ENCODE results near the gene FUT6.

Gene FUT6

GRCh38 chr19:5804516-5805461 lies 34.7 kb downstream of the FUT6 start, which contains the start of gene NRTN:
TSS of gene NRTN (plus strand) at chr19:5805067. CDS start at chr19:5824166, 19,099 bp downstream.
- peak; percentile 47 for DNase-seq

GRCh38 chr19:5803752-5804515 lies 35.6 kb downstream of the FUT6 start:
- DNase-seq: peak; percentile 88

GRCh38 chr19:5803441-5803751 lies 36.1 kb downstream of the FUT6 start:
- DNase-seq: no peak

- DNase-seq: peak; percentile 65
Observed at GRCh38 chr19:5801796-5802619, 37.5 kb downstream of the FUT6 start.

- DNase-seq: no peak
Observed at GRCh38 chr19:5800361-5801270, 38.9 kb downstream of the FUT6 start.

DNA sequence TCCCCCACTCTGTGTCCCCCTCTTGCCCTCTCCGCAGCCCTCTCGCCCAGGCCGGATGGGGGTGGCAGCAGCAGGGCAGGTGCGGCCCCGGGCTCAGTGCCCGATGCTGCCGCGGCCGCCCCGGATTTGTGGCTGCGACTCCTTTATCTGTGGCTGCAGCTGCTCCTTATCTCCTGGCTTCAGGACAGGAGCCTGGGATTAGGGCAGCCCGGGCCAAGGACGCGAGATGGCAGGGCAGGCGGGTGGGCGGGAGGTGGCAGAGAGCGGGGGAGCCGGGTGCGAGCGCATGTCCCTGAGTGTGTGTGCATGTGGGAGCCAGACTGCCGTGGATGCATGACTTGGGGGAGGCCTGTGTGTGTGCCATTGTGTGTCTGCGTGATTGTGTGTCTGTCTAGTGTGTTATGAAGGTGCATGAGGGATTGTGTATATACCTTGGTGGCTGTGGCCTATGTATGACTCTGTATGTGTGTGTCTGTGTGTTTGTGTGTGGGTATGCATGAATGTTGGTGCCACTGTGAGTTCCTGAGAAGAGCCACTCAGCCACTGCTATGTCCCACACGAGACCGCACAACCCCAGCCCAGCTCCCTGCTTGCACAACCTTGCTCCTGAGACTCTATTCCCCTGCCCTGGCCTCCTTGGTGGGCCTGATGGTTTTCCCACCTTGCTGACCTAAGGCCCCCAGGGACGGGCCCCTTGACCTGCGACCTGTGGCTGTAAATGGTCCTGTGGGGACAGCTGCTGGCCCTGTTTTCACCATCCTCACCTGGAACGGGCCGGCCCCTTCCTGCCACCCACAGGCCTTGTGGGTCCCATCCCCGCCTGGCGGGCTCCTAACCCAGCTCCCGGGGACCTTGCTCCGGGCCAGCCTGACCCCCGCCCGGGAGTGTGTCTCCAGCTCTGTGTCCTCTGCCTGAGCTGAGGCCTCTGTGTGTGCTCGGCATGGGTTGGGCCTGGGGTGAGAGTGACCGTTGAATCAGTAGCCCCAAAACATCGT lies 40.0 kb downstream of the FUT6 start:
- DNase-seq: no peak

GRCh38 chr19:5798244-5798643 lies 41.3 kb downstream of the FUT6 start:
- no peak for DNase-seq

GRCh38 chr19:5795382-5795919 lies 44.1 kb downstream of the FUT6 start:
- DNase-seq: no peak

GRCh38 chr19:5793188-5793587 lies 46.3 kb downstream of the FUT6 start:
- DNase-seq: no peak

DNA sequence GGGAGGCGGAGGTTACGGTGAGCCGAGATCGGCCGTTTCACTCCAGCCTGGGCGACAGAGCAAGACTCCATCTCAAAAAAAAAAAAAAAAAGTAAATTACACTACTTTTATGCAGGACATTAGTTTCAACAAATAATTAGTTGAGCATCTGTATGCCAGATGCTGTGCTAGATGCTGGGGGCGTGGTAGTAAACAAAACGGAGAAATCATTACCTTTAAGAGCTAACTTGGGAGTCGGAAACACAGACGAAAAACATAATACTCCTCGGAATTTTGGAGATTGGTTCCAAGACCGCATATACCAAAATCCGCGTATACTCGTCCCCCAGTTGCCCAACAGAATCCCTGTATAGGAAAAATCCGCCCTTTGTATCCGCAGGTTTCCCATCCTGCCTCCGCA lies 47.3 kb downstream of the FUT6 start:
- no peak for DNase-seq

GRCh38 chr19:5790559-5791520 lies 48.7 kb downstream of the FUT6 start, which contains the start of gene DUS3L:
TSS of gene DUS3L (minus strand) at chr19:5791163. CDS start at chr19:5791141, 22 bp downstream.
- DNase-seq: peak; percentile 97

DNA sequence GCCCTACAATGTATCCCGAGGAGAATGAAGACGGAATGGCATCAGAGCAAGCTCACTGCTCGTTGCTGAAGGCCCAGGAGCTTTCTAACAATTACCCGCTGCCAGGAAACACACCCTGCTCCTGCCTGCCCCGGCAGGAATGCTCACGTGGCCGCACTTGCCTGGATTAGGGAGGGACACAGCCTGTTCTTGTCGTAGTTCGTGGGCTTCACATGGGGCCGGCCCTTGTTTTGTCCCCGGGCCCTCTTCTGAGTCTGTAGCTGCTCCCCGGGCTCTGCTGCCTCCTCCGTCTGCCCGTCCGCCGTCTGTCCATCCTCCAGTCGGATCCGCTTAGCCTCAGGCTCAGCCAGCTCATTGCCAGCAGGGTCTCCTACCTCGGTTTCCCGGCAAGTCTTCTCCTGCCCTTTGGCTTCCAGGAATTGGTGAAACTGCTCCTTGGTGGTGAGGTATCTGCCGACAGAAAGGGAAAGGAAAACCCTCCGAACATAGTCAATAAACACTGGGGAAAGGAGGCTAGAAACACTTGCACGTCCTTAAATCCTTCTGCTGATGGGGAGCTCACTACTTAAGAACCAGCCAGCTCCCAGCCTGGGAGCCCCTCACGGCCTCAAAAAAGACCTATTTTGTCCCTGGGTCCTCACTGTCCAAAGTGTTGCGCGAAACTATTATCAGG lies 49.5 kb downstream of the FUT6 start:
- no peak for DNase-seq

- no peak for DNase-seq
Observed at GRCh38 chr19:5789351-5789761, 50.1 kb downstream of the FUT6 start.

DNA sequence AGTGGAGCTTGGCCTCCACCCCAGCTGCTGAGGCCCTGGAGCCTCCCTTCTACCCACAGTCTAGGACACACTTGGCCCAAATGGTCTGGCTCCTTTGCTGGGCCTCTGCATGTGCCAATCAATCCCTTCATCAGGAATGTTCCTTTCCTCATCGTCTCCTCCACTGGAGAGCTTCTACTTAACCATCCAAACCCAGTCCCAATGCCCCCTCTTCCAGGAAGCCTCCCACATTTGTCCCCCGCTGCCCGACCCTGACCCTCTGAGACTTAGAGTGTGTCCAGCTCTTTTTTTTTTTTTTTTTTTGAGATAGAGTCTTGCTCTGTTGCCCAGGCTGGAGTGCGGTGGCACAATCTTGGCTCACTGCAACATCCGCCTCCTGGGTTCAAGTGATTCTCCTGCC lies 51.1 kb downstream of the FUT6 start:
- DNase-seq: no peak

- no peak for DNase-seq
Observed at GRCh38 chr19:5787409-5788182, 51.9 kb downstream of the FUT6 start.

DNA sequence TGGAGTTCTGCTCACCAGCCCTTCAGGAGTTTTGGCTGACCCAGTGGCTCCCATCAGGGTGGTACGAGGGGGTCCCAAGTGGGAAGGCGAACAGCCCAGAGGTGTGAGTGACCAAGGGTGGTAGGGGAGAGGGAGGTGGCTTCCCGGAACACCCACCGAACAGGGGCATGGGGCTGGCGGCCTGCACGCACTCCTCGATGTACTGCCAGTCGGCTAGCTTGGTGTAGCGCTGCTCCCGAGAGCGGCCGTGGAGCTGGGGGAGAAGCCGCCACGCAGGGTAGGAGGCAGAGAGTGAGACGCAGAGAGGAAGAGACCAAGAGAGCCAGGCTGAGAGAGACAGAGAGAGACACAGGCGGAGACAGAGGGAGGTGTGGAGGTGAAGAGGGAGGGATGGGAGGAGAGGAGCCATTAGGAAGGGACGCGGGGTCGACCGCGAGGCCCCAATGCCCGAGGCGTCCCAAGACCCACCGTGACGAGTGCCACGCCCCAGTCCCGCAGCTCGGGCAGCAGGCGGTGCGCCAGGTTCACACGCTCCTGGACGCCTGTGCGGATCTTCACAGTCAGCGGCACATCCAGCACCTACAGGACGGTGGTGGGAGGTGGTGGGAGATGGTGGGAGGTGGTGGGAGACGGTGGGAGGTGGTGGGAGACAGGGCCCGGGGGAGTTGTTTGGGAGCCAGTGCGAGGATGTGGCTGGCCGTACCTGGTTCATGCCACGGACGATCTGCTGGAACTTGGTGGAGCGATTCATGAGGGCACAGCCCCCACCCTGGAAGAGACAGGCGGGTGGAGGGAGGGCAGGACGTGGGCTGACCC lies 52.7 kb downstream of the FUT6 start:
- DNase-seq: no peak

GRCh38 chr19:5785423-5785822 lies 54.1 kb downstream of the FUT6 start:
- DNase-seq: no peak
